ENCODE data around the gene SLC6A9.

The SLC6A9 gene

DNA sequence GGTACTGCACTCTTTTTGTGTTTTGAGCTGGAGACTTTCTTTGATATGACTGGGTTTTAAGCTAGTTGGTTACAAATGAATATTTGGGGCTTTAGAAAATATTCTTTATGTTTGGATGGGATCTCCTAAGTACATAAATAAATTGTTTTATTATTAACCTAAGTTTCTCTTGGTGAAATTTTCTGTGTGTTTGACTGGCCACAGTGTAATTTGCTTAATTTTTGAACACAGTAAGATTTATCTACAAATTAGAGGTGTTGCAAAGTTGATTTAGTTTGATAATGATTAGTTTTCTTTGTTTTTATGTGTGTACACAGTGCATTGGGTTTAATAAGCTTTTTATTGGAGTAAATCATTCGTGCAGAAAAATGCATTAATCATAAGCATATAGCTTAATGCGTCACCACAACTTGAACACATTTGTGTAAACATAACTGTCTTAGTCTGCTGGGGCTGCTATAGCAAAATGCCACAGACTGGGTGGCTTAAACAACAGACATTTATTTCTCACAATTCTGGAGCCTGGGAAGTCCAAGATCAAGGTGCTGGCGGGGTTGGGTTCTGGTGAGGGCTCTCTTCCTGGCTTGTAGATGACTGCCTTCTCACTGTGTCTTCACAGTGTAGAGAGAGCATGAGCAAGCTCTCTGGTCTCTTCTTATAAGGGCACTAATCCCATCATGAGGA, 17.4 kb upstream of the SLC6A9 start:
- Histone ChIP-seq H3K27me3 (ENCODE audit: control insufficient read depth, insufficient read depth, low read length) (no peaks in the 10 kb centered on the region), H3K4me1 (ENCODE audit: control insufficient read depth, insufficient read depth, low read length) (no peaks in the 10 kb centered on the region), H3K36me3 (ENCODE audit: control insufficient read depth, insufficient read depth, low read length) (no peaks in the 10 kb centered on the region), H3K27ac (ENCODE audit: low read length) (no peak overlapping the region), H3K9me3 (ENCODE audit: control insufficient read depth, insufficient read depth, low read length) (no peaks in the 10 kb centered on the region), H3K4me3 (ENCODE audit: low read length) (no peak overlapping the region)
- no peak for DNase-seq (ENCODE audit: low read depth, low spot score)
- no CpG with 5 or more reads among the region's 3 CpGs for WGBS (ENCODE audit: insufficient coverage, insufficient read length)

DNA sequence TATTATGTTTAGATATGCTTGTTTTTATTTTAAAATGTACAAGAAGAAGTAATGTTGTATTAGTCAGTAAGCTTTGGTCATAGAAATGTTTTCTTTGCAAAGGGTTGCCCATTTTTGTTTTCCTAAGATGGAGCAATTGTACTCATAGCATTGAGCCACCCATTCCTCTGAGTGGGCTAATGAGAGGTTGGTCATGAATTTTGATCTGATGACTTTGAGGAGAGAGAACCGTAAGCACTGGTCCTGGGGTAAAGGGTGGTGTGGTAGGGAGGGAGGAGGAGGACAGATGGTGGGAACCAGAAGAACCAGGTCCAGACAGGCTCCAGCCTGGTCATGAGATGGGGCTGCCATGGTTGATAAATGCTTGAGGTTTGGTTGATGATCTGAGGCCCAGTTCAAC, 15.9 kb upstream of the SLC6A9 start:
- DNase-seq (ENCODE audit: low read depth, low spot score) = no peak
- Histone ChIP-seq H3K27ac (ENCODE audit: low read length) (no peak overlapping the region), H3K4me3 (ENCODE audit: low read length) (no peak overlapping the region), H3K9me3 (ENCODE audit: control insufficient read depth, insufficient read depth, low read length) (no peaks in the 10 kb centered on the region), H3K36me3 (ENCODE audit: control insufficient read depth, insufficient read depth, low read length) (no peaks in the 10 kb centered on the region), H3K4me1 (ENCODE audit: control insufficient read depth, insufficient read depth, low read length) (no peaks in the 10 kb centered on the region), H3K27me3 (ENCODE audit: control insufficient read depth, insufficient read depth, low read length) (no peaks in the 10 kb centered on the region)
- no CpG with 5 or more reads among the region's 1 CpG for WGBS (ENCODE audit: insufficient coverage, insufficient read length)

DNA sequence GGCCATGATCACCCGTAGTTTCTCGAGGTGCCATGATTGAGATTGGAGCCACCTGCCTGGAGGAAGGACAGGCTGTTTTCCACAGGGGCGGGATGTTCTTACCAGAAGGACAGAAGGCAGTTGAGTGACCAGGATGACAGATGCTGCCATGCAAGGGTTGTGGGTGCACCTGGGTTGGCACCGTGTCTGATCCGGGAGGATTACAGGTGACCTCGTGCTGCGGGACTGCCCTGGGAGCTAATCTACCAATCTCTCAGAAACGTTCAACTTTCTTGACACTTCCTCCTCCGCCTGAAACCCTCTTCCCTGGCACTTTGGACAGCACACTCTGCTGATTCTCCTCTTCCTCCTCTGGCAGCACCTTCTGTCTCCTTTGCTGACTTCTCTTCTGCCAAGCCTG, 13.8 kb upstream of the SLC6A9 start:
- Histone ChIP-seq H3K4me1 (ENCODE audit: control insufficient read depth, insufficient read depth, low read length) (no peaks in the 10 kb centered on the region), H3K27me3 (ENCODE audit: control insufficient read depth, insufficient read depth, low read length) (0 out of 2 replicates have a peak, but pooled peaks cover 1% of the 10 kb centered on the region), H3K9me3 (ENCODE audit: control insufficient read depth, insufficient read depth, low read length) (no peaks in the 10 kb centered on the region), H3K36me3 (ENCODE audit: control insufficient read depth, insufficient read depth, low read length) (no peaks in the 10 kb centered on the region), H3K4me3 (ENCODE audit: low read length) (no peak overlapping the region), H3K27ac (ENCODE audit: low read length) (no peak overlapping the region)
- WGBS (ENCODE audit: insufficient coverage, insufficient read length) = no CpG with 5 or more reads among the region's 9 CpGs
- no peak for DNase-seq (ENCODE audit: low read depth, low spot score)

DNA sequence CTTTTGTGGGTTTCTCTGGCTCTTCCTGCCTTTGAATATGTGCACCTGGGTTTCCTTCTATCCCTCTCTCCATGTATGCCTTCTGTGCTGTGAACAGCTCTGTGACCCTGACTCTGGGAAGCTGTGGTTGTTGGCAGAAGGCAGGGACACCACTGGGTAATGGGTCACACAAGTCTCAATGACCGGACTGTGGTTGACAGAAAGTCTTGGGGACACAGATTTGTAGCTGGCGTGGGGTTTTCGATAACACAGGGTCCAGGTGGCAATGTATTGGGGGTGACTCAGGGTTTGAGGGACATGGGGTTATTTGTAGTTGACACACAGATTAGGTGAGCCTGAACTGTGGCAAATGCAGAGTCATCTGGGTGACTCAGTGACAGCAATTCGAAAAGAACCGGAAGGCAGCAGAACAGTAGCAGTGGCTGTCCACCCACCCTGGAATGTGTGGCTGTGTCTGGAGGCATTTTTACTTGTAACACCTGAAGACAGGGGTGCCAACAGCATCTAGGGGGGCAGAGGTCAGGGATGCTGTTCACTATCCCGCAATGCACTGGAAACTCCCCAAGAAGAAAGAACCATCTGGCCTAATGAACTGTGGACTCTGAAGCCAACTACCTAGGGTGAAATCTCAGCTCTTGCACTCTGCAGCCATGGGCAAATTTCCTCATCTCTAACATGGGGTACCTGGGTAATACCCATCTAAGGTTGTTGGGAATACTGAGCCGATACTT, 13.0 kb upstream of the SLC6A9 start:
- Histone ChIP-seq H3K9me3 (ENCODE audit: control insufficient read depth, insufficient read depth, low read length) (no peaks in the 10 kb centered on the region), H3K27me3 (ENCODE audit: control insufficient read depth, insufficient read depth, low read length) (0 out of 2 replicates have a peak, but pooled peaks cover 1% of the 10 kb centered on the region), H3K27ac (ENCODE audit: low read length) (no peak overlapping the region), H3K4me1 (ENCODE audit: control insufficient read depth, insufficient read depth, low read length) (no peaks in the 10 kb centered on the region), H3K4me3 (ENCODE audit: low read length) (no peak overlapping the region), H3K36me3 (ENCODE audit: control insufficient read depth, insufficient read depth, low read length) (no peaks in the 10 kb centered on the region)
- no CpG with 5 or more reads among the region's 7 CpGs for WGBS (ENCODE audit: insufficient coverage, insufficient read length)
- no peak for DNase-seq (ENCODE audit: low read depth, low spot score)

DNA sequence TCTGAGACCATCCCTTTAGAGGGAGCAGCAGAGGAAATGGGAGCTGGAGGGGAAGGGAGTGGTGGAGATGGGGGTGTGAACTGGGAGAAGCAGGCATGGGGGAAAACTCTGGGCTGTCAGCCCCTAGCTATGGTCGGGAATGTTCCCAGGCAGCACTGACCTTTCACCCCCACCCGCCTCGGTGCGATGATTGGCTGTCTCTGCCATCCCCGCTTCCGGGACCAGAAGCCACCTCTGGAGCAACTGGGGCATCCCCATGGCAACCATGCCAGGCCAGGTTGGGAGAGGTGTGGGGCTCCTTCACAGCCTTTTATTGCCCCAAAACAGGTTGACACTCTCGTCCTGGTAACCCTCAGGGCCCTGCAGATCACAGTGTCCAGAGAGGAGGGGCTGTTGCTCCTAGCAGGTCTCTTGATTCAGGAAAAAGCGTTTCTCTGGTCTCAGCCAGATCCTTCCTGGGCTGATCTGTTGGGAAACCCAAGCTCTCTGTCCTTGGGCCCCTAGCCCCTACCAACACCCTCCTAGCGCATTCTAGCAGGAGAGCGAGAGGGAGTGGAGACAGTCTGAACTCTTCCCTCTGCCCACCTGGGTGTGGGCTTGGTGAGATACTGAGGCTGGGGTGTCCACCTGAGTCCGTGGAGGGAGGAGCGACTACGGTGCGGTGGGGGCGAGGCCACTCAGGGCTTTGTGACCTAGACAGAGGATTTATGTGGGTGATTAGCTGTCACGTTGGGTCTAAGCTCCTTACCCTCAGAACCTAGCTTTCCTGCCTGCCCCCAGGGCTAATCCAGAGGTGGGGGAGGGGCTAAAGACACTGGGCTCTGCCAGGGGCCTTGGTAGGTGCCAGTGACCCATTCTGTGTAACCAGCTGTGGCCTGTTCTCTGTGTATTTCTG, 12.2 kb upstream of the SLC6A9 start:
- Histone ChIP-seq H3K4me3 (ENCODE audit: low read length) (no peak overlapping the region), H3K36me3 (ENCODE audit: control insufficient read depth, insufficient read depth, low read length) (no peaks in the 10 kb centered on the region), H3K9me3 (ENCODE audit: control insufficient read depth, insufficient read depth, low read length) (no peaks in the 10 kb centered on the region), H3K4me1 (ENCODE audit: control insufficient read depth, insufficient read depth, low read length) (no peaks in the 10 kb centered on the region), H3K27me3 (ENCODE audit: control insufficient read depth, insufficient read depth, low read length) (0 out of 2 replicates have a peak, but pooled peaks cover 1% of the 10 kb centered on the region), H3K27ac (ENCODE audit: low read length) (no peak overlapping the region)
- DNase-seq (ENCODE audit: low read depth, low spot score) = no peak
- no CpG with 5 or more reads among the region's 16 CpGs for WGBS (ENCODE audit: insufficient coverage, insufficient read length)

DNA sequence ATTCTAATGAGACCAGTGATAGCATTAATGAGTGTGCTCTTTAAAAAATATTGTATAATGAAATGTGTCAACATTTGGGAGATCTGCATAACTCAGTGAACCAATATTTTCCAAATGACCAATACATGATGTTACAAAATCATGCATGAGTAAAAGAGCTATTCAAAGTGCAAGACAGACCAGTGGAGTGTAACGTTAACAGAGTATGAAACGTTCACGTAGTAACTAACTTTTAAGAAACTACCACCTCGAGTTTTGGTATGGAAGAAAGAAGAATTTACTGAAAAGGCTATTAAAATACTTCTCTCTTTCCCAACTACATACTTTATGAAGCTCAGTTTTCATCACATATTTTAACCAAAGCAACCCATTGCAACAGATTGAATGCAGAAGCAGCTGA, 9.6 kb upstream of the SLC6A9 start:
- no peak overlapping the region for H3K27ac ChIP-seq (ENCODE audit: low read length)
- H3K4me1 ChIP-seq (ENCODE audit: control insufficient read depth, insufficient read depth, low read length) = 0 out of 2 replicates have a peak, but pooled peaks cover 2% of the 10 kb centered on the region
- WGBS (ENCODE audit: insufficient coverage, insufficient read length) = no CpG with 5 or more reads among the region's 4 CpGs
- 0 out of 2 replicates have a peak, but pooled peaks cover 1% of the 10 kb centered on the region for H3K27me3 ChIP-seq (ENCODE audit: control insufficient read depth, insufficient read depth, low read length)
- H3K9me3 ChIP-seq (ENCODE audit: control insufficient read depth, insufficient read depth, low read length) = no peaks in the 10 kb centered on the region
- no peaks in the 10 kb centered on the region for H3K36me3 ChIP-seq (ENCODE audit: control insufficient read depth, insufficient read depth, low read length)
- no peak overlapping the region for H3K4me3 ChIP-seq (ENCODE audit: low read length)
- DNase-seq (ENCODE audit: low read depth, low spot score) = no peak

DNA sequence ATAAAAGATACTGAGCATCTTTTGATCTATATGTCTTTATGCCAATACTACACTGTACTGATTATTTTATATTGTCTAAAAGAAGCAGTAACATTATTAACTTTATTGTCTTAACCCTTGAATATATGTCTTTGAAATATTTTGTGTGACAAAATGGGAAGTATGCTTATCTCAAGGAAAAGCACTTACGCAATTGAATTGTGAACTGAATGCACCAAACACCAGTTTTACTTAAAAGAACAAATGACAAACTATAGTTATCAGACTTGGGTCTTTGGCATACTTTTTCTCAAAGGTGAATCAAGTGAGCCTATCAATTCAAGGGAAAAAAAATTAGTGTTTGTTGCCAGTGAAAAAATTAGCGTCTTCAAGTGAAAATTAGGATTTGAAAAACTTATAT, 9.2 kb upstream of the SLC6A9 start:
- Histone ChIP-seq H3K4me3 (ENCODE audit: low read length) (no peak overlapping the region), H3K4me1 (ENCODE audit: control insufficient read depth, insufficient read depth, low read length) (0 out of 2 replicates have a peak, but pooled peaks cover 2% of the 10 kb centered on the region), H3K9me3 (ENCODE audit: control insufficient read depth, insufficient read depth, low read length) (no peaks in the 10 kb centered on the region), H3K27me3 (ENCODE audit: control insufficient read depth, insufficient read depth, low read length) (0 out of 2 replicates have a peak, but pooled peaks cover 1% of the 10 kb centered on the region), H3K27ac (ENCODE audit: low read length) (no peak overlapping the region), H3K36me3 (ENCODE audit: control insufficient read depth, insufficient read depth, low read length) (no peaks in the 10 kb centered on the region)
- no peak for DNase-seq (ENCODE audit: low read depth, low spot score)
- no CpG with 5 or more reads among the region's 2 CpGs for WGBS (ENCODE audit: insufficient coverage, insufficient read length)

DNA sequence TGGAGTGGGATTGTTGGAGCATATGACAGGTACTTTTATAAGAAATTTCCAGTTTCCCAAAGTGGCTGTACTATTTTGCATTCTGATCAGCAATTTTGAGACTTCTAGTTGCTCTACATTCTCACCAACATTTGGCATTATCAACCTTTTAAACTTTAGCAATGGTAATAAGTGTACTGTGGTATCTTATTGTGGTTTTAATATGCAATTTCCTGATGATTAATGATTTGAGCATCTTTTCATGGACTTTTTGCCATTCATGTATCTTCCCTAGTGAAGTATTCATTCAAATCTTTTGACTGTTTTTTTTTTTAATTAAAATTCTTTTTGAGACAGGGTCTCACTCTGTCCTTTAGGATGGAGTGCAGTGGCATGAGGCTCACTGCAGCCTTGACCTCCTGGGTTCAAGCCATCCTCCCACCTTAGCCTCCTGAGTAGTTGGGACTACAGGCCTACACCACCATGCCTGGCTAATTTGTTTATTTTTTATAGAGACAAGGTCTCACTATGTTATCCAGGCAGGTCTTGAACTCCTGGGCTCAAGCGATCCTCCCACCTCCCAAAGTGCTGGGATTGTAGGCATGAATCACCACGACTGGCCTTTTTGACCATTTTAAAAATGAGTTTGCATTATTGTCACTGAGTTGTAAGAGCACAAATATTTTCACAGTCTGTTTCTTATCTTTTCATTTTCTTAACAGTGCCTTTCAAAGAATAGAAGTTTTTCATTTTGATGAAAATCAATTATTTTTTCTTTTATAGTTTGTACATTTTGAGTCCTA, 7.8 kb upstream of the SLC6A9 start:
- H3K4me1 ChIP-seq (ENCODE audit: control insufficient read depth, insufficient read depth, low read length) = 0 out of 2 replicates have a peak, but pooled peaks cover 2% of the 10 kb centered on the region
- H3K4me3 ChIP-seq (ENCODE audit: low read length) = no peak overlapping the region
- DNase-seq (ENCODE audit: low read depth, low spot score) = no peak

DNA sequence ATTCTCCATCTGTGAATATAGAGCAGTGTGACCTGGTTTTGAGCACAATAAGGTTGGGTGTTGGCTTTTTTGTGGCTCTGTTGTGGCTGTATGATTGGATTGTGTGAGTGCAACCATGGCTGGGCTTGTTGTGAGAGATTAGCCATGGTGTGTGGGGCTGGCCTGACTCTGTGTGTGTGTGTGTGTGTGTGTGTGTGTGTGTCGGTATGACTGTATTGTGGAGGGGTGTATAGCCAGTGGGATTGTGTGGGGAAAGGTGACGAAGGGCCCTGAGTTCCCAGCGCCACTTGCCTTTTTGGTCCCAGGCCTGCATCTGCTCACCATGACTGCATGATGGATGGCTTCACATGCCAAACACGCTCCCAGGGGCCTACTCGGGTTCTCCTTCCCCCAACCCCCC, 5.9 kb upstream of the SLC6A9 start:
- Histone ChIP-seq H3K9me3 (ENCODE audit: control insufficient read depth, insufficient read depth, low read length) (no peaks in the 10 kb centered on the region), H3K4me3 (ENCODE audit: low read length) (no peak overlapping the region)

More for the DNA sequence above, 7.8 kb upstream of the SLC6A9 start:
- no peak overlapping the region for H3K27ac ChIP-seq (ENCODE audit: low read length)
- WGBS (ENCODE audit: insufficient coverage, insufficient read length) = no CpG with 5 or more reads among the region's 2 CpGs
- H3K27me3 ChIP-seq (ENCODE audit: control insufficient read depth, insufficient read depth, low read length) = 0 out of 2 replicates have a peak, but pooled peaks cover 1% of the 10 kb centered on the region
- no peaks in the 10 kb centered on the region for H3K9me3 ChIP-seq (ENCODE audit: control insufficient read depth, insufficient read depth, low read length)
- H3K36me3 ChIP-seq (ENCODE audit: control insufficient read depth, insufficient read depth, low read length) = no peaks in the 10 kb centered on the region

More for the DNA sequence above, 5.9 kb upstream of the SLC6A9 start:
- Histone ChIP-seq H3K27ac (ENCODE audit: low read length) (no peak overlapping the region), H3K36me3 (ENCODE audit: control insufficient read depth, insufficient read depth, low read length) (no peaks in the 10 kb centered on the region), H3K27me3 (ENCODE audit: control insufficient read depth, insufficient read depth, low read length) (0 out of 2 replicates have a peak, but pooled peaks cover 1% of the 10 kb centered on the region), H3K4me1 (ENCODE audit: control insufficient read depth, insufficient read depth, low read length) (peaks cover 5% of the 10 kb centered on the region; the same call in 1 of the 2 replicates)
- WGBS (ENCODE audit: insufficient coverage, insufficient read length) = no CpG with 5 or more reads among the region's 5 CpGs
- no peak for DNase-seq (ENCODE audit: low read depth, low spot score)
